IMR-90 (cell line): ENCODE results near the gene METTL15. TPM values are rescaled to one million over a fixed set of nuclear protein-coding genes. Genes with fewer than 3 reads are reported as not detected.
"Not testable (repeated sequence)": the region's sequence is repeated elsewhere in the genome, so short reads cannot be mapped to it uniquely, and the experiment has no call there.

Source experiments
- ATAC-seq: fragments of 200-7000 bp; cut with Tn5 transposase; 2 replicates; pipeline ENCODE4 v1.9.1; 2020; ENCODE audit warnings: low read depth, mild to moderate bottlenecking, moderate library complexity
- BruUV-seq: library from RNA; stranded (reverse); fragments of 400-500 nt; replicated peaks from 2 replicates; lab custom pipeline; 2021; lab: Mats Ljungman, UMichigan
- CTCF ChIA-PET: fragments of 300-600 bp; formaldehyde crosslinking; extraction: SDS; loops from one replicate; lab custom pipeline; 2021; ENCODE audit warnings: antibody characterized with exemption; lab: Yijun Ruan, JAX
- POLR2A ChIA-PET: fragments of 300-600 bp; sonication (Branson Sonifier 250); formaldehyde crosslinking; loops from one replicate; lab custom pipeline; 2022; ENCODE audit warnings: antibody characterized with exemption; ENCODE audit not compliant: unreplicated experiment; lab: Charles Lee
- DNase-seq: peaks from one replicate; pipeline ENCODE4 v3.0.0; 2013
- H2AFZ ChIP-seq: replicated peaks from 2 replicates; pipeline ENCODE3; 2013; ENCODE audit warnings: low read length, mild to moderate bottlenecking; ENCODE audit not compliant: poor library complexity
- H2AK5ac ChIP-seq: 2 replicates; pipeline ENCODE4 v1.6.1; 2013; ENCODE audit warnings: low read depth, low read length, inconsistent platforms
- H2AK9ac ChIP-seq: replicated peaks from 2 replicates; pipeline ENCODE3; 2013; ENCODE audit warnings: mild to moderate bottlenecking, low read depth, low read length, moderate library complexity; ENCODE audit not compliant: poor library complexity
- H2BK120ac ChIP-seq: 2 replicates; pipeline ENCODE4 v1.6.1; 2013; ENCODE audit warnings: low read depth, low read length, inconsistent platforms
- H2BK15ac ChIP-seq: 3 replicates; pipeline ENCODE4 v1.6.1; 2013; ENCODE audit warnings: low read depth, low read length, inconsistent platforms
- H2BK20ac ChIP-seq: 2 replicates; pipeline ENCODE4 v1.6.1; 2013; ENCODE audit warnings: low read depth, mild to moderate bottlenecking, inconsistent platforms, low read length, moderate library complexity
- H2BK5ac ChIP-seq: 2 replicates; pipeline ENCODE4 v1.6.1; 2013; ENCODE audit warnings: mild to moderate bottlenecking, low read depth, low read length, inconsistent platforms; ENCODE audit not compliant: poor library complexity, severe bottlenecking
- H3K14ac ChIP-seq: replicated peaks from 2 replicates; pipeline ENCODE4 v1.6.1; 2013; ENCODE audit warnings: low read depth, low read length, inconsistent platforms
- H3K18ac ChIP-seq: 2 replicates; pipeline ENCODE4 v1.6.1; 2013; ENCODE audit warnings: low read depth, low read length, control low read depth
- H3K23ac ChIP-seq: 2 replicates; pipeline ENCODE4 v1.6.1; 2013; ENCODE audit warnings: low read depth, low read length, inconsistent platforms
- H3K27ac ChIP-seq: 2 replicates; pipeline ENCODE4 v1.5.1; 2013; ENCODE audit warnings: mild to moderate bottlenecking, control low read depth, low read length; ENCODE audit not compliant: insufficient read depth
- H3K27me3 ChIP-seq: 2 replicates; pipeline ENCODE4 v1.6.1; 2013; ENCODE audit warnings: low read length; ENCODE audit not compliant: control insufficient read depth, insufficient read depth
- H3K36me3 ChIP-seq: 2 replicates; pipeline ENCODE4 v1.6.1; 2013; ENCODE audit warnings: low read length, mixed read lengths; ENCODE audit not compliant: control insufficient read depth, insufficient read depth
- H3K4ac ChIP-seq: 2 replicates; pipeline ENCODE4 v1.6.1; 2013; ENCODE audit warnings: low read depth, low read length, inconsistent platforms
- H3K4me1 ChIP-seq: 2 replicates; pipeline ENCODE4 v1.6.1; 2013; ENCODE audit warnings: low read length, mixed read lengths; ENCODE audit not compliant: control insufficient read depth, insufficient read depth
- H3K4me2 ChIP-seq: 2 replicates; pipeline ENCODE4 v1.6.1; 2013; ENCODE audit warnings: low read depth, mild to moderate bottlenecking, control low read depth, low read length, moderate library complexity
- H3K4me3 ChIP-seq: 2 replicates; pipeline ENCODE4 v1.5.1; 2013; ENCODE audit warnings: low read depth, mild to moderate bottlenecking, control low read depth, low read length, moderate library complexity; ENCODE audit not compliant: insufficient read depth
- H3K56ac ChIP-seq: 2 replicates; pipeline ENCODE4 v1.6.1; 2013; ENCODE audit warnings: low read length, inconsistent platforms; ENCODE audit not compliant: insufficient read depth; ENCODE audit errors: extremely low read depth
- H3K79me1 ChIP-seq, 2 experiments: 2 replicates each; pipeline ENCODE4 v1.6.1; 2013; ENCODE audit warnings: low read length in 2 of 2, inconsistent platforms in 1 of 2, low read depth in 1 of 2
- H3K9ac ChIP-seq: 2 replicates; pipeline ENCODE4 v1.6.1; 2013; ENCODE audit warnings: low read depth, low read length, control low read depth
- H3K9me1 ChIP-seq: 2 replicates; pipeline ENCODE4 v1.6.1; 2013; ENCODE audit warnings: low read length, inconsistent platforms; ENCODE audit not compliant: insufficient read depth
- H3K9me3 ChIP-seq: 2 replicates; pipeline ENCODE4 v1.6.1; 2013; ENCODE audit warnings: low read length; ENCODE audit not compliant: control insufficient read depth, insufficient read depth
- H4K20me1 ChIP-seq: 2 replicates; pipeline ENCODE4 v1.6.1; 2013; ENCODE audit warnings: low read length, inconsistent platforms; ENCODE audit not compliant: insufficient read depth
- H4K5ac ChIP-seq: 2 replicates; pipeline ENCODE4 v1.6.1; 2013; ENCODE audit warnings: mild to moderate bottlenecking, low read depth, low read length, control low read depth
- H4K8ac ChIP-seq, 2 experiments: 2 replicates each; pipeline ENCODE4 v1.6.1; 2013; ENCODE audit warnings: low read depth in 2 of 2, low read length in 2 of 2, control low read depth in 1 of 2, inconsistent platforms in 1 of 2
- H4K91ac ChIP-seq: 2 replicates; pipeline ENCODE4 v1.6.1; 2013; ENCODE audit warnings: low read depth, low read length, inconsistent platforms; ENCODE audit not compliant: insufficient read depth
- MXI1 ChIP-seq: IDR thresholded peaks from 2 replicates; pipeline ENCODE4 v1.6.1; 2012; ENCODE audit warnings: low read depth, mild to moderate bottlenecking, low read length, moderate library complexity, borderline replicate concordance
- NFE2L2 ChIP-seq: fragments of 150-350 bp; IDR thresholded peaks from 2 replicates; pipeline ENCODE4 v1.6.1; 2016; ENCODE audit warnings: low read depth, mild to moderate bottlenecking, low read length
- POLR2A ChIP-seq: IDR thresholded peaks from 2 replicates; pipeline ENCODE4 v1.6.1; 2012; ENCODE audit warnings: mild to moderate bottlenecking, low read depth, low read length
- RFX5 ChIP-seq: IDR thresholded peaks from 2 replicates; pipeline ENCODE4 v1.8.0; 2012; ENCODE audit warnings: low read depth, mild to moderate bottlenecking, low read length, moderate library complexity
- WGBS, 2 experiments: methylation state at CpG; one replicate each; pipeline versions ENCODE4 v1.1.5 to v1.1.7; 2013; ENCODE audit warnings: missing lambda C conversion rate in 2 of 2; ENCODE audit not compliant: insufficient read length in 1 of 2; ENCODE audit errors: extremely low coverage in 2 of 2; 5-methylcytosine and 5-hydroxymethylcytosine counted together
- dilution Hi-C: fragments of 300-500 bp; cut with HindIII; formaldehyde crosslinking; loops from one replicate; pipeline ENCODE4 v1.14.3; 2018; ENCODE audit warnings: low sequenced_read_pairs; ENCODE audit not compliant: unreplicated experiment
- in situ Hi-C: fragments of 300-500 bp; cut with MboI; formaldehyde crosslinking; loops from 3 replicates; pipeline ENCODE4 v1.14.3; 2019; ENCODE audit warnings: low sequenced_read_pairs, inconsistent platforms, mixed read lengths
- intact Hi-C: fragments of 100-400 bp; cut with micrococcal nuclease; formaldehyde crosslinking; loops from 2 replicates; pipeline ENCODE4 v1.10.0; 2022
- polyA plus RNA-seq, 3 experiments: library from polyadenylated mRNA; depleted of rRNA; stranded (reverse); fragments of >200 nt; gene quantifications; 2 replicates each; pipeline ENCODE4 v1.2.3, GENCODE V29; 2012; ENCODE audit warnings: low replicate concordance in 1 of 3
- total RNA-seq: library from RNA; depleted of rRNA; stranded (reverse); fragments of >200 nt; gene quantifications from 2 replicates; pipeline ENCODE4 v1.2.3, GENCODE V29; 2012

METTL15 gene
- total and polyA plus RNA-seq, 2 of the 4 experiments (the other 2 are of a cell fraction): 6.5 to 30.5 TPM

DNA sequence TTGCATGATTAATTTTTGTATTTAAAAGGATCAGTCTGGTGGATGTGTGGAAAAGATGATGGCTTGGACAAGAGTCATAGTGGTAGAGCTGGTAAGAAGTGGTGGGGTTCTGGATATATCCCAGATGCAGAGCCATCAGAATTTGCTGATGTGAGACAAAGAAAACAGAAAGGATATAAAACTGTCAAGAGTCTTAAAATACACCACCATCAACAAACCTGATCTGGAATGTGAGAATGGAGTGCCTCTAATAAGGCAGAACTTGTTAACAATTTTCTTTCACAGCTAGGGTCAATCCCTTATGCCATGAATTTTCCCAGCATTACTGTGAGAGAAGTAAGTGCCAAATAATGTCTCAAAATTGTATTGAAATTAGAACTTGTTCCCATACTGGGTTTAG is 215.4 kb downstream of the METTL15 start:
- Histone ChIP-seq H3K9me1 (peaks cover 5% of the 10 kb centered on the region), H2AFZ (no peak overlapping the region), H4K8ac (no peak overlapping the region), H3K79me1 (peaks cover 3 to 6% of the 10 kb centered on the region in 2 experiments; a peak in 2 of 4 replicates), H2BK15ac (no peak overlapping the region), H3K14ac (no peak overlapping the region), H4K20me1 (no peaks in the 10 kb centered on the region), H3K27me3 (no peaks in the 10 kb centered on the region), H3K23ac (no peak overlapping the region), H3K4me2 (no peak overlapping the region), H4K5ac (no peak overlapping the region), H3K4ac (no peak overlapping the region), H2BK120ac (no peak overlapping the region), H2AK9ac (no peak overlapping the region), H3K56ac (no peak overlapping the region), H2BK5ac (no peak overlapping the region), H4K91ac (no peak overlapping the region), H3K27ac (no peak overlapping the region), H2AK5ac (no peak overlapping the region), H3K4me1 (no peaks in the 10 kb centered on the region), H2BK20ac (no peak overlapping the region), H3K9ac (no peak overlapping the region), H3K9me3 (no peaks in the 10 kb centered on the region), H3K18ac (no peak overlapping the region), H3K4me3 (no peak overlapping the region), H3K36me3 (no peaks in the 10 kb centered on the region; the same call in 1 of the 2 replicates)
- in situ Hi-C loops (no loop called here), dilution Hi-C loops (no loop called here), intact Hi-C loops (no loop called here)
- ATAC-seq (no peak), DNase-seq (no peak)
- POLR2A ChIA-PET: no interaction called here
- TF ChIP-seq NFE2L2 (no peak), MXI1 (no peak), RFX5 (no peak), POLR2A (no peak)
- no TSS peak for BruUV-seq
- CTCF ChIA-PET: no interaction called here

DNA sequence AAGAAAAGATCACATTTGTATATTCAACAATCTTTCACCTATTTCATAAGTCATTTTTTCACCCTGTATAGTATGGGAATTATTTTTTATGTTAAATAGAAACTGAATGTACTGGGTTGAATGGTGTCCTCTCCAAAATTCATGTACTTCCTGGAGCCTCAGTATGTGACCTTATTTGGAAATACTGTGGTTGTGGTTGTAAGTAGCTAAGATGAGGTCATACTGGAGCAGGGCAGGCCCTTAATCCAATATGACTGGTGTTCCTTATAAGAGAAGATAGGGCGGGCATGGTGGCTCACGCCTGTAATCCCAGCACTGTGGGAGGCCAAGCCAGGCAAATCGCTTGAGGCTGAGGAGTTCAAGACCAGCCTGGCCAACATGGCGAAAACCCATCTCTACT is 224.2 kb downstream of the METTL15 start:
- CTCF ChIA-PET, DNase-seq, dilution Hi-C loops, H3K27ac ChIP-seq, H3K4me2 ChIP-seq, H4K5ac ChIP-seq, H4K20me1 ChIP-seq, H4K91ac ChIP-seq, H2BK120ac ChIP-seq, H3K9me3 ChIP-seq, H3K56ac ChIP-seq, H3K4ac ChIP-seq, H2BK20ac ChIP-seq, H2AFZ ChIP-seq, BruUV-seq, H2BK15ac ChIP-seq, H2BK5ac ChIP-seq, in situ Hi-C loops, H3K36me3 ChIP-seq, H3K79me1 ChIP-seq, intact Hi-C loops, POLR2A ChIA-PET, H3K9ac ChIP-seq, H2AK5ac ChIP-seq, H2AK9ac ChIP-seq, H3K23ac ChIP-seq, H3K4me3 ChIP-seq, H3K9me1 ChIP-seq, H3K14ac ChIP-seq, H4K8ac ChIP-seq, H3K4me1 ChIP-seq, H3K27me3 ChIP-seq, H3K18ac ChIP-seq: not testable (repeated sequence)
- no CpG with 5 or more reads among the region's 4 CpGs for WGBS, 2 experiments
- ATAC-seq: peak; percentile 32; the same call in 1 of the 2 replicates
